PC-9 (cell line): Measurements from ENCODE around the gene CLHC1.
"Not testable (repeated sequence)": the region's sequence is repeated elsewhere in the genome, so short reads cannot be mapped to it uniquely, and the experiment has no call there.

ENCODE experiments used
- CTCF ChIP-seq: fragments of 200-600 bp; sonication (generic); conservative IDR thresholded peaks from 2 replicates; pipeline ENCODE4 v1.6.1; 2017; ENCODE audit warnings: mixed run types, antibody characterized with exemption, mild to moderate bottlenecking, moderate library complexity
- EZH2 ChIP-seq: fragments of 200-600 bp; sonication (generic); IDR thresholded peaks from 2 replicates; pipeline ENCODE4 v1.8.0; 2017; ENCODE audit warnings: antibody characterized with exemption, low read depth

GRCh38 chr2:55279859-55280424 lies 47.8 kb upstream of the CLHC1 start:
- not testable (repeated sequence) for TF ChIP-seq CTCF, EZH2
